Measurements from ENCODE around the gene RAD18. TPM values are rescaled to one million over a fixed set of nuclear protein-coding genes. Genes with fewer than 3 reads are reported as not detected.

RAD18 gene
- total RNA-seq, 1 experiment from 2014 or later = 42.5 TPM

DNA sequence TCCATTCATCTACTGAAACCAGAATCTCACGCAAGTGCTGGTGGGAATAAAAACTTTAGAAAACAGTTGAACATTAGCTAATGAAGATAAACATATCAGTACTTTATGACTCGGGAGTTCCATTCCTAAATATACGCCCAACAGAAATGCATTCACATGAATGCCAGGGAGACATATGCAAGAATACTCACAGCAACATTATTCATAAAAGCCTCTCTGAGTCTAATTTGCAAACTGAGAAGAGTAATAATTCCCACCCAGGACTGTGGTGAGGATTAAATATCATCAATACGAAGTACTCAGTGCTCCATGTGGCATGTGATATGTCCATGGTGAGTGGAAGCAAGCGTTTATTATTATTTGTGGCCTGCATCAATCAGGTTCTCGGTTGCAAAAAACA lies 128.3 kb downstream of the RAD18 start:
- TF ChIP-seq EZH2 (IDR thresholded peaks at IDR 0.05; ENCODE audit: borderline replicate concordance, low read depth, low read length, poor library complexity, severe bottlenecking) (no peak), CTCF (conservative IDR thresholded peaks at IDR 0.05; ENCODE audit: low read depth, low read length) (no peak)
- Histone ChIP-seq H3K27ac (ENCODE audit: low read depth, low read length, poor library complexity, severe bottlenecking) (no peak overlapping the region), H3K4me3 (ENCODE audit: low read depth, low read length, poor library complexity, severe bottlenecking) (no peak overlapping the region), H3K27me3 (replicated peaks; ENCODE audit: insufficient read depth, low read depth, low read length, poor library complexity) (no peaks in the 10 kb centered on the region), H3K9me3 (ENCODE audit: low read depth, low read length, poor library complexity, severe bottlenecking) (no peaks in the 10 kb centered on the region), H3K36me3 (ENCODE audit: insufficient read depth, low read length, poor library complexity, severe bottlenecking) (no peaks in the 10 kb centered on the region), H3K4me1 (ENCODE audit: insufficient read depth, low read length, poor library complexity, severe bottlenecking) (no peaks in the 10 kb centered on the region)
- no peak for DNase-seq (ENCODE audit: low spot score)
- no TSS peak for BruUV-seq (replicated peaks)
- CTCF ChIA-PET = no interaction called here
- intact Hi-C loops (cut with micrococcal nuclease; ENCODE audit: unreplicated experiment) = no loop called here
- POLR2A ChIA-PET (ENCODE audit: low non-redundant PET) = no interaction called here

DNA sequence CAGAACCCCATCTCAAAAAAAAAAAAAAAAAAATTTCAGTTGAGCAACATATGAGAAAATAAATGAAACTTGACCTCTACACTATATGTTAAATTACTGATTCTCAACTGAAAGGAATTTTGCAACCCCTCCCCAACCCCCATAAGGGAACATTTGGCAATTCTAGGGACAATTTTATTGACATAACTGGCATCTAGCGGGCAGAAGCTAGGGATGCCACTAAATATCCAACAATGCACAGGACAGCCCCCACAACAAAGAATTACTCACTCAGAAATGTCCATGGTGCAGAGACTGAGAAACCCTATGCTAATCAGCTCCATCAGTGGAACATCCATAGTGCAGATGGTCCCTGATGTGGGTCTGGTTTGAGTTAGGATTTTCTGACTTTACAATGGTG lies 135.6 kb downstream of the RAD18 start:
- intact Hi-C loops (cut with micrococcal nuclease; ENCODE audit: unreplicated experiment) = no loop called here
- TF ChIP-seq EZH2 (IDR thresholded peaks at IDR 0.05; ENCODE audit: borderline replicate concordance, low read depth, low read length, poor library complexity, severe bottlenecking) (no peak), CTCF (conservative IDR thresholded peaks at IDR 0.05; ENCODE audit: low read depth, low read length) (no peak)
- ChIA-PET CTCF (no interaction called here), POLR2A (ENCODE audit: low non-redundant PET) (no interaction called here)
- Histone ChIP-seq H3K4me3 (ENCODE audit: low read depth, low read length, poor library complexity, severe bottlenecking) (no peak overlapping the region), H3K27ac (ENCODE audit: low read depth, low read length, poor library complexity, severe bottlenecking) (no peak overlapping the region), H3K4me1 (ENCODE audit: insufficient read depth, low read length, poor library complexity, severe bottlenecking) (no peaks in the 10 kb centered on the region), H3K9me3 (ENCODE audit: low read depth, low read length, poor library complexity, severe bottlenecking) (no peaks in the 10 kb centered on the region), H3K27me3 (replicated peaks; ENCODE audit: insufficient read depth, low read depth, low read length, poor library complexity) (no peaks in the 10 kb centered on the region), H3K36me3 (ENCODE audit: insufficient read depth, low read length, poor library complexity, severe bottlenecking) (no peaks in the 10 kb centered on the region)
- no TSS peak for BruUV-seq (replicated peaks)
- DNase-seq (ENCODE audit: low spot score) = no peak

Other genes with a start within 250 kb of the RAD18 start
- not detected in 2 replicates for gene CAV3, start 229.7 kb downstream of the RAD18 start, total RNA-seq (2021)
- 5.6 and 6.5 TPM in 2 replicates for gene OXTR, start 193.9 kb downstream of the RAD18 start, total RNA-seq (2021)